Fibroblast of lung (primary cell): Measurements from ENCODE around the gene TMEM250. TPM values are rescaled to one million over a fixed set of nuclear protein-coding genes. Genes with fewer than 3 reads are reported as not detected.

Experiments used
- DNase-seq, 2 donors: peaks; one replicate each; pipeline versions ENCODE4 v3.0.0 to v3.0.0-alpha.2; 2010; ENCODE audit warnings: low read depth in 2 of 2
- H2AFZ ChIP-seq: 2 replicates; pipeline ENCODE4 v1.5.1; 2012; ENCODE audit warnings: low read length, control low read depth, inconsistent platforms
- H3K27ac ChIP-seq: 2 replicates; pipeline ENCODE4 v1.5.1; 2011; ENCODE audit warnings: low read length, control low read depth; ENCODE audit not compliant: insufficient read depth
- H3K27me3 ChIP-seq: 2 replicates; pipeline ENCODE4 v1.5.1; 2011; ENCODE audit warnings: mild to moderate bottlenecking, low read length; ENCODE audit not compliant: control insufficient read depth, insufficient read depth
- H3K36me3 ChIP-seq: 2 replicates; pipeline ENCODE4 v1.5.1; 2011; ENCODE audit warnings: low read length; ENCODE audit not compliant: control insufficient read depth, insufficient read depth
- H3K4me1 ChIP-seq: 2 replicates; pipeline ENCODE4 v1.5.1; 2011; ENCODE audit warnings: low read length; ENCODE audit not compliant: control insufficient read depth, insufficient read depth; ENCODE audit errors: extremely low read depth
- H3K4me2 ChIP-seq: 2 replicates; pipeline ENCODE4 v1.5.1; 2011; ENCODE audit warnings: low read length, control low read depth; ENCODE audit not compliant: insufficient read depth; ENCODE audit errors: extremely low read depth
- H3K4me3 ChIP-seq, 4 experiments: fragments of 200-600 bp in 1 of 4; sonication (generic) in 1 of 4; replicated peaks in 1 of 4; 2 replicates each; pipeline ENCODE4 v1.5.1; 2011 to 2016; ENCODE audit warnings: low read length in 4 of 4, low read depth in 3 of 4, mild to moderate bottlenecking in 3 of 4, control low read depth in 2 of 4, inconsistent platforms in 1 of 4, mixed read lengths in 1 of 4; ENCODE audit not compliant: insufficient read depth in 1 of 4; ENCODE audit errors: control extremely low read depth in 1 of 4
- H3K79me2 ChIP-seq: 2 replicates; pipeline ENCODE4 v1.5.1; 2012; ENCODE audit warnings: mild to moderate bottlenecking, low read length, inconsistent platforms; ENCODE audit not compliant: control insufficient read depth, insufficient read depth
- H3K9ac ChIP-seq: 2 replicates; pipeline ENCODE4 v1.5.1; 2011; ENCODE audit warnings: mild to moderate bottlenecking, low read length, control low read depth; ENCODE audit not compliant: insufficient read depth
- H3K9me3 ChIP-seq: 2 replicates; pipeline ENCODE4 v1.5.1; 2012; ENCODE audit warnings: low read depth, low read length; ENCODE audit not compliant: control insufficient read depth, insufficient read depth
- H4K20me1 ChIP-seq: 2 replicates; pipeline ENCODE4 v1.5.1; 2011; ENCODE audit warnings: low read length; ENCODE audit not compliant: control insufficient read depth, insufficient read depth; ENCODE audit errors: extremely low read depth
- EZH2 ChIP-seq: IDR thresholded peaks from 2 replicates; pipeline ENCODE4 v1.5.1; 2012; ENCODE audit warnings: low read length, control low read depth, mild to moderate bottlenecking; ENCODE audit errors: missing control alignments
- polyA plus RNA-seq, 2 donors: library from polyadenylated mRNA; depleted of rRNA in 1 of 2; stranded (reverse) in 1 of 2; unstranded in 1 of 2; fragments of >200 nt; gene quantifications; 2 replicates each; pipeline ENCODE4 v1.2.1, GENCODE V29; 2011 to 2012; ENCODE audit warnings: missing spikeins in 1 of 2
- total RNA-seq: library from RNA; depleted of rRNA; stranded (reverse); fragments of >200 nt; gene quantifications from 2 replicates; pipeline ENCODE4 v1.2.1, GENCODE V29; 2014
- TF ChIP-seq, protein P1 (sequence below), 2 donors: IDR thresholded peaks in 1 of 2; conservative IDR thresholded peaks in 1 of 2; 1 replicate in 1 of 2; 2 replicates in 1 of 2; pipeline ENCODE4 v1.5.1; 2011 to 2012; ENCODE audit warnings: low read length in 2 of 2, control low read depth in 1 of 2, inconsistent platforms in 1 of 2, low read depth in 1 of 2, mild to moderate bottlenecking in 1 of 2

TMEM250 gene
- total and polyA plus RNA-seq, 2 donors (not counting 1 experiment from before 2014, with no cell fraction given) = 13.3 to 43.3 TPM

DNA sequence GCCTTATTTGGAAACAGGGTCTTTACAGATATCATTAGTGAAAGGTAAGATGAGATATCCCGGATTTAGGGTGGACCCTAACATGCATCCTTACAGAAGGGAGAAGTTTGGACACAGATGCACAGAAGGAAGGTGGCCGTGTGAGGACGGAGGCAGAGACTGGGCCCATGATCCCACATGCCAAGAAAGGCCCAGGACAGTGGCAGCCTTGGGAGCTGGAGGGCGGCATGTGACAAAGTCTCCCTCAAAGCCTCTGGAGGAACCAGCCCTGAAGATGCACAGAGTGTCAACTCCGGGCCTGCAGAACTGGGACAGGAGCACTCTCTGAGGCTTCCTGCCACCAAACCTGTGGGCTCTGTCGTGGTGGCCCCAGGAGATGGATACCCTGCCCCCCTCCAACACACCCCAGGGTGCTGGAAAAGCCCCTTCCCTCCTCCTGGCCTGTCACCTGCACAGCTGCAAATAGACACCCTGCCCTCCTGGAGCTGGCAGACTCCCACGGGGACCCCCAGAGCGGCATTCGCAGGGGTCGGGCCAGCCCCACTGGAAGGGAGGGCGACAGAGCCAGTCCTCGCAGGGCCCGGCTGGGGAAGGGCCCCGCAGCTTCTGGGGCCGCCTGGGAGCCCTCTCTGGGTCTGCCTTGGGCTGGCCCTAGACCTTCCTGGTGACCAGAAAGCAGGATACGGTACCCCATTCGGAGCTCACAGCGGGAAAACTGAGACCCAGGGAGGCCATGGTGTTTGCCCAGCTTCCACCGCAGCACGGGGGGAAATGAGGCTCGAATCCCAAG lies 31.5 kb downstream of the TMEM250 start:
- H3K79me2 ChIP-seq = peaks cover 65% of the 10 kb centered on the region
- no peaks in the 10 kb centered on the region for H3K9me3 ChIP-seq
- DNase-seq = no peak
- H3K27me3 ChIP-seq = no peaks in the 10 kb centered on the region
- H2AFZ ChIP-seq = no peak overlapping the region
- peaks cover under 1% of the 10 kb centered on the region for H3K36me3 ChIP-seq
- no peaks in the 10 kb centered on the region for H3K4me1 ChIP-seq
- no peak overlapping the region for H3K27ac ChIP-seq
- no peak overlapping the region for H3K9ac ChIP-seq
- no peak overlapping the region for H3K4me2 ChIP-seq
- TF ChIP-seq EZH2 = no peak
- TF ChIP-seq, protein P1, sequence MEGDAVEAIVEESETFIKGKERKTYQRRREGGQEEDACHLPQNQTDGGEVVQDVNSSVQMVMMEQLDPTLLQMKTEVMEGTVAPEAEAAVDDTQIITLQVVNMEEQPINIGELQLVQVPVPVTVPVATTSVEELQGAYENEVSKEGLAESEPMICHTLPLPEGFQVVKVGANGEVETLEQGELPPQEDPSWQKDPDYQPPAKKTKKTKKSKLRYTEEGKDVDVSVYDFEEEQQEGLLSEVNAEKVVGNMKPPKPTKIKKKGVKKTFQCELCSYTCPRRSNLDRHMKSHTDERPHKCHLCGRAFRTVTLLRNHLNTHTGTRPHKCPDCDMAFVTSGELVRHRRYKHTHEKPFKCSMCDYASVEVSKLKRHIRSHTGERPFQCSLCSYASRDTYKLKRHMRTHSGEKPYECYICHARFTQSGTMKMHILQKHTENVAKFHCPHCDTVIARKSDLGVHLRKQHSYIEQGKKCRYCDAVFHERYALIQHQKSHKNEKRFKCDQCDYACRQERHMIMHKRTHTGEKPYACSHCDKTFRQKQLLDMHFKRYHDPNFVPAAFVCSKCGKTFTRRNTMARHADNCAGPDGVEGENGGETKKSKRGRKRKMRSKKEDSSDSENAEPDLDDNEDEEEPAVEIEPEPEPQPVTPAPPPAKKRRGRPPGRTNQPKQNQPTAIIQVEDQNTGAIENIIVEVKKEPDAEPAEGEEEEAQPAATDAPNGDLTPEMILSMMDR (conservative IDR thresholded peaks at IDR 0.05 in 1 of 2, IDR thresholded peaks at IDR 0.05 in 1 of 2; ENCODE audit: low read depth in 1 of 2, low read length in 2 of 2) = no peak
- H3K4me3 ChIP-seq = no peak overlapping the region
- H4K20me1 ChIP-seq = no peaks in the 10 kb centered on the region

GRCh38 chr9:136086213-136086881 lies 32.3 kb downstream of the TMEM250 start:
- Histone ChIP-seq H3K36me3 (no peaks in the 10 kb centered on the region), H3K4me2 (no peak overlapping the region), H3K79me2 (peaks cover 62% of the 10 kb centered on the region), H3K9me3 (no peaks in the 10 kb centered on the region), H3K27ac (no peak overlapping the region), H4K20me1 (no peaks in the 10 kb centered on the region), H3K9ac (no peak overlapping the region), H3K4me1 (no peaks in the 10 kb centered on the region), H2AFZ (no peak overlapping the region), H3K4me3 (no peak overlapping the region), H3K27me3 (no peaks in the 10 kb centered on the region)
- TF ChIP-seq, protein P1 (conservative IDR thresholded peaks at IDR 0.05 in 1 of 2, IDR thresholded peaks at IDR 0.05 in 1 of 2; ENCODE audit: low read depth in 1 of 2, low read length in 2 of 2) = no peak
- TF ChIP-seq EZH2 = no peak
- no peak for DNase-seq

DNA sequence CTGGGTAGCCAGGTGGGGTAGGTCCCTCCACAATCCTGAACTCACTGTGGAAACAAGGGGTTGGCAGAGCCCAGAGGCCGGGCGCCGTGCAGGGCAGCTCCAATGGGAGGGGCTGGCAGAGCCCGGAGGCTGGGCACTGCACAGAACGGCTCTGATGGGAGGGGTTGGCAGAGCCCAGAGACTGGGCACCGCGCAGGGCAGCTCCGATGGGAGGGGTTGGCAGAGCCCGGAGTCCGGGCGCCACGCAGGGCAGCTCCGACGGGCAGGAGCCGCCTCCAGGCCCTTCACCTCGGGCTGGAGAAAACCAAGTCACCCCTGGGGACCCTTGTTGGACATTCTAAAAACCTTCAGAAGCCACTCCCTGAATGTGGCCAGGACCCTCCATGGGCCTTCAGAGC lies 32.9 kb downstream of the TMEM250 start:
- Histone ChIP-seq H3K27ac (no peak overlapping the region), H3K79me2 (peaks cover 61% of the 10 kb centered on the region), H4K20me1 (no peaks in the 10 kb centered on the region), H3K4me1 (no peaks in the 10 kb centered on the region), H3K27me3 (no peaks in the 10 kb centered on the region), H3K36me3 (no peaks in the 10 kb centered on the region), H3K9ac (no peak overlapping the region), H3K4me2 (no peak overlapping the region), H3K4me3 (no peak overlapping the region), H3K9me3 (no peaks in the 10 kb centered on the region), H2AFZ (no peak overlapping the region)
- no peak for DNase-seq
- no peak for TF ChIP-seq EZH2
- TF ChIP-seq, protein P1 (conservative IDR thresholded peaks at IDR 0.05 in 1 of 2, IDR thresholded peaks at IDR 0.05 in 1 of 2; ENCODE audit: low read depth in 1 of 2, low read length in 2 of 2) = no peak
